K562 (cell line): ENCODE measurements around the gene ZNF490. TPM values are rescaled to one million over a fixed set of nuclear protein-coding genes. Genes with fewer than 3 reads are reported as not detected.

Experiments used
- ATAC-seq: fragments of 200-7000 bp; cut with Tn5 transposase; 3 replicates; pipeline ENCODE4 v1.9.1; 2020; ENCODE audit warnings: moderate library complexity
- BruUV-seq: library from RNA; stranded (reverse); fragments of 400-500 nt; replicated peaks from 2 replicates; lab custom pipeline; 2021; lab: Mats Ljungman, UMichigan
- CTCF ChIA-PET: fragments of 300-600 bp; formaldehyde crosslinking; extraction: SDS; loops from one replicate; lab custom pipeline; 2021; ENCODE audit warnings: low intra/inter-chr PET ratio; lab: Yijun Ruan, JAX
- POLR2A ChIA-PET: fragments of 300-600, 350-650 bp; sonication (Branson Sonifier 250); formaldehyde crosslinking; extraction: SDS; loops from one replicate; lab custom pipeline; 2021; ENCODE audit warnings: antibody characterized with exemption, inconsistent platforms; lab: Yijun Ruan, JAX
- DNase-seq, 4 experiments: peaks; one replicate each; pipeline versions ENCODE4 v3.0.0 to v3.0.0-alpha.2; 2011 to 2018; ENCODE audit warnings: low spot score in 3 of 4, mixed read lengths in 3 of 4; ENCODE audit errors: extremely low read depth in 1 of 4
- FAIRE-seq: peaks from 2 replicates; lab custom pipeline; 2011; peaks lifted over from hg19 to GRCh38; lab: Jason Lieb, UNC
- H2AFZ ChIP-seq: 2 replicates; pipeline ENCODE4 v1.6.0; 2011; ENCODE audit warnings: low read depth, low read length, control low read depth, inconsistent platforms
- H3K27ac ChIP-seq: fragments of 200-600 bp; 3 replicates; pipeline ENCODE4 v1.8.0; 2011; ENCODE audit warnings: low read depth, mild to moderate bottlenecking, control low read depth, inconsistent platforms, low read length, moderate library complexity, mixed read lengths; ENCODE audit errors: extremely low read depth
- H3K27me3 ChIP-seq, 2 experiments: fragments of 300-600 bp in 1 of 2; 2 replicates in 1 of 2; 3 replicates in 1 of 2; pipeline versions ENCODE4 v1.6.0 to v1.8.0; 2011; ENCODE audit warnings: inconsistent platforms in 2 of 2, low read length in 2 of 2, mild to moderate bottlenecking in 1 of 2, mixed read lengths in 1 of 2, moderate library complexity in 1 of 2; ENCODE audit not compliant: control insufficient read depth in 2 of 2, insufficient read depth in 2 of 2
- H3K36me3 ChIP-seq: fragments of 300-600 bp; 3 replicates; pipeline ENCODE4 v1.8.0; 2011; ENCODE audit warnings: mild to moderate bottlenecking, low read length, inconsistent platforms; ENCODE audit not compliant: control insufficient read depth, insufficient read depth
- H3K4me1 ChIP-seq, 2 experiments: fragments of 200-600 bp in 1 of 2; replicated peaks in 1 of 2; 2 replicates in 1 of 2; 3 replicates in 1 of 2; pipeline versions ENCODE4 v1.5.1 to v1.8.0; 2011; ENCODE audit warnings: inconsistent platforms in 2 of 2, low read length in 2 of 2, mild to moderate bottlenecking in 1 of 2, mixed read lengths in 1 of 2, moderate library complexity in 1 of 2; ENCODE audit not compliant: control insufficient read depth in 2 of 2, insufficient read depth in 2 of 2
- H3K4me2 ChIP-seq: 2 replicates; pipeline ENCODE4 v1.6.1; 2011; ENCODE audit warnings: low read length, control low read depth, inconsistent platforms, mixed read lengths; ENCODE audit not compliant: insufficient read depth
- H3K4me3 ChIP-seq: fragments of 200-600 bp; sonication (generic), shearing (Covaris generic); 2 replicates; pipeline ENCODE4 v1.5.1; 2016; ENCODE audit warnings: control low read depth, inconsistent platforms
- H3K79me2 ChIP-seq: fragments of 200-600 bp; 3 replicates; pipeline ENCODE4 v1.8.0; 2011; ENCODE audit warnings: low read length, inconsistent platforms; ENCODE audit not compliant: control insufficient read depth, insufficient read depth
- H3K9ac ChIP-seq, 2 experiments: 2 replicates each; pipeline versions ENCODE4 v1.6.0 to v1.6.1; 2011; ENCODE audit warnings: low read depth in 2 of 2, low read length in 2 of 2, control low read depth in 1 of 2, inconsistent platforms in 1 of 2, mild to moderate bottlenecking in 1 of 2, mixed read lengths in 1 of 2; ENCODE audit not compliant: insufficient read depth in 1 of 2
- H3K9me1 ChIP-seq: one replicate; pipeline ENCODE4 v1.6.0; 2011; ENCODE audit warnings: inconsistent platforms, mild to moderate bottlenecking, low read length, moderate library complexity; ENCODE audit not compliant: control insufficient read depth, insufficient read depth
- H3K9me3 ChIP-seq: replicated peaks from 2 replicates; pipeline ENCODE4 v1.5.1; 2011; ENCODE audit warnings: low read depth, low read length, inconsistent platforms; ENCODE audit not compliant: control insufficient read depth, insufficient read depth
- H4K20me1 ChIP-seq: replicated peaks from 2 replicates; pipeline ENCODE4 v1.6.1; 2011; ENCODE audit warnings: low read length, inconsistent platforms, mixed read lengths; ENCODE audit not compliant: control insufficient read depth, insufficient read depth
- CGGBP1 ChIP-seq: fragments of 250-450 bp; sonication (Bioruptor Pico); IDR thresholded peaks from 2 replicates; pipeline ENCODE4 v1.9.0; 2021; ENCODE audit warnings: mild to moderate bottlenecking
- MEF2A ChIP-seq: IDR thresholded peaks from 2 replicates; pipeline ENCODE4 v1.6.1; 2011; ENCODE audit warnings: low read depth, mild to moderate bottlenecking, low read length, moderate library complexity; ENCODE audit not compliant: control insufficient read depth
- NUFIP1 ChIP-seq: fragments of 450-650 bp; IDR thresholded peaks from 2 replicates; pipeline ENCODE4 v1.6.1; 2018; ENCODE audit not compliant: partially characterized antibody
- TRIM25 ChIP-seq: fragments of 450-650 bp; IDR thresholded peaks from 2 replicates; pipeline ENCODE4 v1.7.0; 2016; ENCODE audit warnings: borderline replicate concordance
- WGBS: fragments of 100-300 bp; shearing (Covaris generic); methylation state at CpG from one replicate; pipeline ENCODE4 v1.1.6; 2016; ENCODE audit warnings: low coverage, mixed read lengths; ENCODE audit not compliant: insufficient coverage; ENCODE audit errors: missing lambda C conversion rate; 5-methylcytosine and 5-hydroxymethylcytosine counted together
- in situ Hi-C: fragments of 300-500 bp; cut with MboI; formaldehyde crosslinking; loops from 4 replicates; pipeline ENCODE4 v1.15.0; 2018; ENCODE audit warnings: inconsistent platforms, mixed read lengths
- intact Hi-C: fragments of 100-400 bp; cut with micrococcal nuclease; formaldehyde crosslinking; loops from 2 replicates; pipeline ENCODE4 v1.14.2; 2022
- polyA plus RNA-seq, 8 experiments: library from polyadenylated mRNA; depleted of rRNA in 4 of 8; stranded (reverse) in 5 of 8; unstranded in 3 of 8; fragments of >200 nt; fragmentation: Nextera tagmentation in 2 of 8; fragmentation: Illumina TruSeq in 1 of 8; extraction: Ambion mirVana in 2 of 8; extraction: Trizol in 1 of 8; gene quantifications; 2 replicates each; pipeline versions ENCODE4 v1.2.1 to v1.2.3, GENCODE V29; 2011 to 2014; ENCODE audit warnings: inconsistent platforms in 1 of 8, missing spikeins in 1 of 8
- total RNA-seq, 7 experiments: library from RNA; depleted of rRNA in 6 of 7; stranded (reverse); fragments of >200 nt in 6 of 7; fragmentation: Illumina TruSeq in 2 of 7; extraction: Trizol in 2 of 7; gene quantifications; 2 replicates each; pipeline versions ENCODE4 v1.2.1 to v1.2.3, GENCODE V29; 2011 to 2021; ENCODE audit warnings: low replicate concordance in 1 of 7

ZNF490 gene
- total and polyA plus RNA-seq, 9 of the 15 experiments (the other 6 are each of a cell fraction or from before 2014, with no cell fraction given), result 0.90 to 8.3 (median 4.4) TPM

GRCh38 chr19:12617646-12618045 lies 7.0 kb upstream of the ZNF490 start:
- FAIRE-seq (no peak), ATAC-seq (no peak), DNase-seq (no peak)
- POLR2A ChIA-PET, result interaction anchor here (0.6 kb wide), 1 partner anchor 56 kb away, joined by 3 read pairs; no protein-coding TSS in a partner anchor
- H3K9me3 ChIP-seq, result no peaks in the 10 kb centered on the region; the same call in 1 of the 2 replicates
- H3K79me2 ChIP-seq, result peaks cover 64% of the 10 kb centered on the region
- TF ChIP-seq CGGBP1, result no peak
- no peak for TF ChIP-seq TRIM25
- TF ChIP-seq NUFIP1, result no peak
- no peak for TF ChIP-seq MEF2A
- 87% methylated on average over 3 of the region's 4 CpGs for WGBS
- peaks cover 27% of the 10 kb centered on the region; the same call in 2 of the 3 replicates for H3K36me3 ChIP-seq
- in situ Hi-C loops, result no loop called here
- CTCF ChIA-PET, result no interaction called here
- H4K20me1 ChIP-seq, result no peaks in the 10 kb centered on the region
- no peak overlapping the region for H3K9ac ChIP-seq
- H3K27me3 ChIP-seq, result no peaks in the 10 kb centered on the region
- H3K27ac ChIP-seq, result no peak overlapping the region
- no peaks in the 10 kb centered on the region for H3K4me1 ChIP-seq
- intact Hi-C loops, result no loop called here
- H2AFZ ChIP-seq, result no peak overlapping the region
- no peak overlapping the region for H3K4me2 ChIP-seq
- BruUV-seq, result no TSS peak
- no peaks in the 10 kb centered on the region for H3K9me1 ChIP-seq
- H3K4me3 ChIP-seq, result no peak overlapping the region
